Stimulated activated naive CD8-positive, alpha-beta T cell treated with anti-CD3 and anti-CD28 coated beads, Interleukin-15, amount 100 ng/mL, for 72 hours (primary cell): ENCODE results near the gene ZFR2.
"Not testable (repeated sequence)": the region's sequence is repeated elsewhere in the genome, so short reads cannot be mapped to it uniquely, and the experiment has no call there.

Experiments
- ATAC-seq: fragments of 150-1000 bp; cut with Tn5 transposase; 2 replicates; pipeline ENCODE4 v1.10.0; 2021; ENCODE audit warnings: mild to moderate bottlenecking, moderate library complexity
- DNase-seq, 2 donors: peaks; one replicate each; pipeline ENCODE4 v3.0.0; 2021 to 2022
- H3K27ac Mint-ChIP-seq, 2 donors: one replicate each; pipeline ENCODE4 v1.8.0; 2022; ENCODE audit warnings: mild to moderate bottlenecking in 2 of 2, mixed read lengths in 2 of 2, moderate library complexity in 2 of 2
- H3K27me3 Mint-ChIP-seq: one replicate; pipeline ENCODE4 v1.8.0; 2022; ENCODE audit warnings: mixed read lengths
- H3K4me1 Mint-ChIP-seq: one replicate; pipeline ENCODE4 v1.8.0; 2022; ENCODE audit warnings: mild to moderate bottlenecking, mixed read lengths
- H3K4me3 Mint-ChIP-seq, 2 donors: one replicate each; pipeline ENCODE4 v1.8.0; 2022; ENCODE audit warnings: mild to moderate bottlenecking in 2 of 2, mixed read lengths in 2 of 2, moderate library complexity in 1 of 2
- H3K9me3 Mint-ChIP-seq, 2 donors: one replicate each; pipeline ENCODE4 v1.8.0; 2022; ENCODE audit warnings: mixed read lengths in 2 of 2

Gene ZFR2

DNA sequence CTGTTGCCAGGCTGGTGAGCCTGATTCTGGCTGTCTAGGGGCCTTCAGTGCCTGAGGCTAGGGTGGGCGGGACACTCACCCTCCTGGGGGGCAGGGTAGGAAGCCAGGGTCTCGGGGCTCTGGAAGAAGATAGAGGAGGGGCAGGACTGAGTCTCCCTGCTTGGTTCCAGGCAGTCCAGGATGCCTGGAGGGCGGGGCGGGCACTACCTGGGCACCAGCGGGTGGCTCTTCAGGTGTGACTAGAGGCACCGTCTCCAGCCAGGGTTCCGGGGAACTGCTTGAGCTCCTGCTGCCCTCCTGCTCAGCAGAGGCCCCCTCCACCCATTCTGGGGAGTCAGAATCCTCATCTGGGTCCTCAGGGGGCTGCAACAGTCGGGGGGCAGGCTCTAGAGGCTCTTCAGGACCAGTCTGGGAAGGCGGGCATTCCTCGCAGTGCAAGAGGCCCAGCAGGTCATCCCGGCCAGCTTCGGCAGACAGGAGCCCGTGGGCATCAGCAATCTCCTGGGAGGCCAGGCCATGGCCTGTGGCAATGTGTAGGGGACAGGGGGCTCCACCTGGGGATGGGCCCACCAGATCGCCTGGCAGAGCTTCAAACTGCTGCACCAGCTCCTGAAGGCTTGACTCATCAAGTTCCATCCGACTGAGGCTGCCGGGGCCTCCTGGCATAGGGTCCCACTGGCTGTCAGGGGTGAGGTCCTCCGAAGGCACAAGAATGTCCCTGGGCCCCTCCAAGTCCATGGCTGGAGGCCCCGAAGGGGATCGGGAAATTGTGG is 109.2 kb downstream of the ZFR2 start:
- no peaks in the 10 kb centered on the region for H3K27me3 Mint-ChIP-seq
- peaks cover 57% of the 10 kb centered on the region for H3K4me1 Mint-ChIP-seq
- H3K27ac Mint-ChIP-seq: no peak overlapping the region
- H3K4me3 Mint-ChIP-seq: peak overlapping the region; percentile 97 to 100
- H3K9me3 Mint-ChIP-seq: no peaks in the 10 kb centered on the region
- DNase-seq (no peak), ATAC-seq (no peak)

- not testable (repeated sequence) for H3K4me3 Mint-ChIP-seq, ATAC-seq, H3K27ac Mint-ChIP-seq, DNase-seq, H3K27me3 Mint-ChIP-seq, H3K9me3 Mint-ChIP-seq
- peaks cover 57% of the 10 kb centered on the region for H3K4me1 Mint-ChIP-seq
Measured at GRCh38 chr19:3758297-3758696, 110.5 kb downstream of the ZFR2 start.

GRCh38 chr19:3757705-3758104 is 111.1 kb downstream of the ZFR2 start:
- peaks cover 51% of the 10 kb centered on the region for H3K4me1 Mint-ChIP-seq
- not testable (repeated sequence) for H3K9me3 Mint-ChIP-seq, ATAC-seq, DNase-seq, H3K27me3 Mint-ChIP-seq, H3K4me3 Mint-ChIP-seq, H3K27ac Mint-ChIP-seq
